HG03457 (cell line): ENCODE results near the gene CELF4.

ENCODE experiments used
- ATAC-seq: cut with Tn5 transposase; IDR thresholded peaks from one replicate; pipeline ENCODE4 v1.9.1; 2021; ENCODE audit warnings: moderate number of reproducible peaks; ENCODE audit not compliant: unreplicated experiment

Gene CELF4

DNA sequence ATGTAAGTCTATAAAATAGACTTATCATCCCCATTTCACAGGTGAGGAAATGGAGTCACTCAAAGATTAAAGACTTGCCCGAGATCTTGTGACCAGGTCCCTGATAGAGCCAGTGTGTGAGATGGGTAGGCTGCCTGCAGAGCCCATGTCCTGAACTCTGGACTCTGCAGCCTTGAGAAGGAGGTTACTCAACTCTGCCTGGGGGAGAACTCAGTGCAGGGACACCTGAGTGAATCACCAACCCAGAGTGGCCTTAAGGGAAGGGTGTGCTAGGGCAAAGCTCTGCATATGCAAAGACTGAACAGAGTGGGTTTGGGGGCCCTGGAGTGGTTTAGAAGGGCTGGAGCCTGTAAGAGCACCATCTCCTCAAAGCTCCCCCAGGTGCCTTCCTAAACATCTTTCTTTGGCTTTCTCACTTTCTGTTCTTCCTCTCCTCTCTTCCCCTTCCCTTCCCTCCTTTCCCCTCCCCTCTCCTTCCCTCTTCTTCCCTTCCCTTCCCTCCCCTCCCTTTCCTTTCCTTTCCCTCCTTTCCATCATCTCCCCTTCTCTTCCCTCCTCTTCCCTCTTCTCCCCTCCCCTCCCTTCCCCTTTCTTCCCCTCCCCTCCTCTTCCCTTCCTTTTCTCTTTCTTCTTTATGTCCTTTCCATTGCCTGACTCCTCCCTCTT lies 67.6 kb downstream of the CELF4 start:
- no peak for ATAC-seq

DNA sequence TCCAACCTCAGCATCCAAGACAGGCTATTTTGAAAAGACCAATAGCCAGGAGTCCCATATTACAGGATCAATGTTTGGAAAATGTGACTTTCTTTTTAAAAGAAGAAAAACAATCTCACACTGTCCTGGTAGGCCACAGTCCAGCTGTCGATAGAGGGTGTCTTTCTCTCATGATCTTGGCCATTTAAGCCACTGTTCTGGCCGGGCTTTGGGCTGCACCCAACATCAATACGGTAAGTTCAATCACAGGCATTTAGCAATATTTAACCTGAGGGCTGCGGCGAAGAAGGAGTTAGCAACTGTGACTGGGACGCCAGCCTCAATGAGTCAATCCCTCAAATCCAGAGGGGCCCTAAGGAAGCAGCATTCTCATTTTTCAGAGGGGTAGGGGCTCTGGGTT lies 69.0 kb downstream of the CELF4 start:
- ATAC-seq = no peak

- no peak for ATAC-seq
These were observed 70.2 kb downstream of the CELF4 start for GRCh38 chr18:37495354-37495753.

DNA sequence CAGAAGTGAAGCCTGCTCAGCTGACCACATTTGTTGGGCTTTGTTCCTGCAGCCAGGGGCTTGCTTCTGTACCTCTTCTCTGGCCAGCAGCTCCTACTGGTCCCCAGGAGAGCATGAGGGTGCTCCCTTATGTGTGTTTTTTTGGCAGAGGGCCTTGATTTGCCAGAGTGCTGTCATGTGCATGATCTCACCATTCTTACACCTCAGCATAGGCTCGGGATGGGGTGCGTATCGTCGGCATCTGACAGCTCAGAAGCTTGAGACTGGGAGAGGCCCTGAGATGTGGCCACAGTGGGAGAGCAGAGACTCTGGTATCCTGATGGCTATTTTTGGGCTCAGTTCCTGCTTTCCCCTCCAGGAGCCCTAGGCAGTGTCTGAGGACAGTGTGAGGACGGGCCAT lies 71.2 kb downstream of the CELF4 start:
- no peak for ATAC-seq

DNA sequence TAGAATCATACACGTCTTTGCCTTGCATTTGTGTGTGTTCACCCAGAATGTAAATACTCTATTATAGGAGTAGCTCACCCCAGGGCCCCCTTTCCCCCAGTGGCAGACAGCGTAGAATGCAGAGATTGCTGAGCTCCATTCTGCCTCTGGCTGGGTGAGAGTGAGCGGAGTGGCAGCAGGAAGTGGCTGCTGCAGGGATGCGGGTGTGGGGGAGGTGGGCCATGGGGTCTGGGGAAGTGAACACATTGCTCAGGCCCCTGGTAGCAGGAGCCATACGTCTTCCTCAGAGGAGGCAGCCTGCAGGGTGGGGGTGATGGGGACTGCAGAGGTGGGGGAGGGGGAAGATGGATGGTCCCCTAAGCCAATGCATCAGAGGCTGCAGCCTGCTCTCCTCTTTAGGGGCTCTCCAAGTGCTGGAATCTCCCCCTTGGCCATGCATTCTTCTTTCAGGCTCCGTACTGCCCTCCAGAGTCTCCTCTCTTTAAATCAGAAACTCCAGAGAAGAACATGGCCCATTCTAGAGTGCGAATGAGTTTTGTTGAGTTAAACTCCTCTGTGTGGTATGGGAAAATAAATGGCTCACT lies 72.2 kb downstream of the CELF4 start:
- ATAC-seq = no peak

DNA sequence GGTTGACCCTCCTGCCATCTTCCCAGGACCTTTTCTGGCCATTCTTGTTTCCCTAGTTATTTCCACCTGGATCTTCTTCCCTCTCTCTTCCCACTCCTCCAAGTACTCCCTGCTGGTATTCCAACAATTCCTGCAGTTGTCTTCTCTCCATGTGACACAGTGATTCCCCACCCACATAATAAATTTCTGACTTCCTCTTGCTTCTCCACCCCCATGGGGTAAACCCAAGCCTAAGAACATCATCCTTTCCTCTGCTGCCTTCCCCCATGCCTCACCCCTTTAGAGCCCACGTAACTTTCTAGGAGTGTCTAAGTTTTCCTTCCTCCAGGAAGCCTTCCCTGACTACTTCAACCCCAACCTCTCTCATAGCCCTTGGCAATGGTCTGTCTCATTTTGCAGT lies 72.6 kb downstream of the CELF4 start:
- no peak for ATAC-seq

DNA sequence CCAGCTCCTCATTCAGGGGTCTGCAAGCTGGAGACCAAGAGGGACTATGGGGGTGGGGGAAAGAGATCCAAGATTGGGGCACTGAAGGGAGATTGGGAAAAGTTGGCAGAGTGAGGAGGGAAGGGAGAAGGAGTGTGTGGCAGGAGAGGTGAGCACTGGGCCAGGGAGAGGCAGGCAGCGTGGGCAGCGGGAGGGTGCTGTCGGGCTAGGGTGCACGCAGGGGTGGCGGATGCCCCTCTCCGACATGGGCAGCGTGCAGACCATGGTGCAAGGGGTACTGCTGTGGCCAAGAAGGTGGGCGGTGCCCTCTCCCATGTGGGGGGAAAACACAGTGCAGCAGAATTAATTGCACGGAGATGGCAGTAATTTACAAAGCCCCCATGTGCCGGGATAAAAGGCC lies 74.1 kb downstream of the CELF4 start:
- no peak for ATAC-seq

DNA sequence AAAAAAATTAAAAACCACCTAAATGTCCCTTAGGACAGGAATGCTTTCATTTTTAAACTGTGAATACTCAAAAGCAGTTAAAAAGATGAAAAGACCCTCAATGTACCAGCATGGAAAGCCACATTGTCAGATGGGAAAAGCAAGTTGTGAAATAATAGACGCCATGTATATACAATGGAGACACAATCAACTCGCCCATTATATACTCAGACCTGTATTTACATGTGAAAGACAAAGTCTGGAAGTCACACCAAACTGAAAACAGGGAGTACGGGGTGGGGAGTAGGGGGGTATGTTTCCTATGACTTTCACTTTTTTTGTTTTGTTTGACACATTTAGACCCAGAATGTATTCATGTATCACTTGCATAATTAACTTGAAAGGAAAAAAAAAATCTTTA lies 75.6 kb downstream of the CELF4 start:
- ATAC-seq = no peak

- no peak for ATAC-seq
These were observed 76.6 kb downstream of the CELF4 start for GRCh38 chr18:37489011-37489410.

GRCh38 chr18:37487400-37487867 lies 78.2 kb downstream of the CELF4 start:
- ATAC-seq = no peak

DNA sequence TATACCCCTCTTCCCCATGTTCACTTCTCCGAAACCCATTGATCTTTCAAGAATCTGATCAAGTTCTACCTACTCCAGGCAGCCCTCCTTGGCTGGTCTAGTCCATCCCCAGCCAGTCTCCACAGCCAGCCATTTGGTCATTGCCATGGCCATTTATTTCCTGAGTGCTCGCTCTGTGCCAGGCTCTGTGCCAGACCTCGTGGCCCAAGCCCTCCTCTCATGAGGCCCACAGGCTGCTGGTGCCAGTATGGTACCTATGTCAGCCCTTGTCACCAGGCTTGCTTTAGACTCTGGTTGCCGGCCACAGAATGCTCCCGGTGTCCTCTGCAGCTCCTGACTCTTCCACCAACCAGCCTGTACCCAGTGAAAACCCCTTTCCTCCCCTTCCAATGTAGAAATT lies 78.8 kb downstream of the CELF4 start:
- ATAC-seq = no peak

DNA sequence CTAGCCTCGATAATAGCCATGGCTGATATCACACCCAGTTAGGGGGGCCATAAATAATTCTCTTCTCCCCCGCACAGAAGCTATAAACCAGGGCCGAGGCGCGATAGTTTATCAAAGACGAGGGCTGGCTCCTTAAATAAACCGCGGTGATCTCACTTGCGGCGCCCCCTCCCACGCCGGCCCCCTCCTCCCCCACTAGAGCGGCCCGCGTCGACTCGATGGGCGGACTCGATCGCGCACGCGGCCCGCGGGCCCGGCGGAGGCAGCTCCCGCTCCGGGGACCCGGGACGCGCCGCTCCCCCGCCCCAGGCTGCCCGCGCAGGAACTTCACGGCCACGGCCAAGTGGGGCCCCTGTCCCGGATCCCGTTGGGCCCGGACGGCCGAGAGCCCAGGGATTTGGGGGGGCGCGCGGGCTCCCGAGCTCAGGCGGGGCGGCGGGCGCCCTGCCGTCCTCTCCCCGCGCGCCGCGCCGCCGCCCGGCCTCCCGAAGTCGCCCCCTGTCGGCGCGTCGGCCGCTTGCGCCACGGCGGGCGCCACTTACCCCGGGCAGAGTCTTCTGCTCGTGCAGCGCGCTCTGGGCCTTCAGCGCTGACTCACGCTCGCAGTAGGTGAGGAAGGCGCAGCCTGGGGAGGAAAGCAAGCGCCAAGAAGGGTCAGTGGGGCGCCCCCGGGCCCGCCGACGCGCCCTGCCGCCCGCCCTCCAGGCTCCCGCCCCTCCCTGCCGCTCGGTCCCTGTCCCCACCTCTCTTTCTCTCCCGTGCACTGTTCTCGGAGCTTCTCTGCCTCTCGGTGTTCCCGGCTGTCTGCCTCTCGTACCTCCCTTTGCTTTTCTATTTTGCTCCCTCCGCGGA lies 80.4 kb downstream of the CELF4 start:
- no peak for ATAC-seq

DNA sequence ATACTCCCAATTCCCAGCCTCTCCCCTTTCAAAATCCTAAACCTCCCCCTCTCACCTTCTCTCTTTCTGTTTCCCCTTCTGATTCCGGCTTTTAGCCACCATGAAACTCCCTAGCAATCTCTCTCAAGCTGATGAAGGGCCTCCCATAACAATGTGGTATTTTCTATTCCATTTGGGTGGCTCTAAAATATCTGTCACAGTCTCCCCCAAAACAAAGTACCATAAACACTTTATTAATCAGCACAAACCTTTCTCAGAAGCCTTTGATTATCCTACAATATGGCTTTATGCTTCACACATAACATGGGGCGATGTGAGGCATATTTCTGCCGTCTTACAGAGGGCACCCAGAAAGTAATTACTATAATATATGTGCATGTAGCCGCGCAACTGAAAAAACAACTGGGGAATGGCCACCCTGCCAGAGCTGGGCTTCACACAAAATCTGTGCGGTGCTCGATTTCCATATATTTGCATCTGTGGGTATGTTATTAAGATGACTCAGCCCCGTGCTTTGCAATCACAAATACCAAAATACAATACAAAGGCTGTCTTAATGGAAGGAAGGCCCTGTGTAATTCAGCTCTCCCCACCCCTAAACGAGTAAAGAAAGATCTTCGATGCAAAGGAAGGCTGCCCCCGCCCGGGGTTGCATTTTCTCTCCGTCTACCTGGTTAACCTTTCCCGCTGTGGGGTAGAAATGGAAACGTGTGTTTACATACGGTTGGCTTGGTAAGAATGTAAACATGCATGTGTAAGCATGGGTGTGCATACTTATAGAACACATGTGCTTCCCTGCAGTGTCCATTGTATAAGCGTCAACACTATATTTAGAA lies 81.4 kb downstream of the CELF4 start:
- ATAC-seq = no peak

DNA sequence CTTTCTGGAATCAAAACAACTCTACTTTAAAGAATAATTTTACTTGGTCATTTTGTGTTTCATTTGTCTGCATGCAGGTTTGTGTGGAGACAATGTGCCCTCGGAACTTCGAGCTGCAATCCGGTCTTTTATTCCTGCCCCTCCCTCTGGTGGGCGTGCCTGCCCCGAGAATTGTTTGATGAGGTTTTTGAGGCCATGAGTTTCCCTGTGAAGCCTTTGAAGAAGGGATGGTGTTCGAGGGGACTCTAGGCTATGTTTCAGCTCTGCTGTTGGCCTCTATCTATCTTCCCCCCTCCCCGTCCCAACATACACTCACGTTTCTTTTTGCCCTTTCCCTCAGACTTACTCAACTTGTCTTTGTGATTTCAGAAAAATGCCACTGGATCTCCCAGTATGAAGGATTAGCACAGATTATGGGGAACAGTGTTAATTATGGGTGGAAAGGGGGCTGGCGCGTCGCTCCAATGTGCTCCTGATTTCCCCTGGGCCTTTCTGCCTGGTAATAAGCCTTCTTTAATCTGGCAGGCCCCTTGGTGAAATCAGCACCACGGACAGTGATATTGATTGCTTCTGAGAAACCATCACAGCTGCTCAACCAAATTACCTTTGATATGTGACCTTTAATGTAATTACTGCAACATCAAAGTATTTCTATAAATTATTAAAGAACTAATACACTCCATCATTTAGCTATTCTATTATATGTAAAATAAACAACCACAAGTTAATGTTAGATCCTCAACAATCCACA lies 82.2 kb downstream of the CELF4 start:
- no peak for ATAC-seq

GRCh38 chr18:37482433-37482832 lies 83.2 kb downstream of the CELF4 start:
- ATAC-seq = no peak

DNA sequence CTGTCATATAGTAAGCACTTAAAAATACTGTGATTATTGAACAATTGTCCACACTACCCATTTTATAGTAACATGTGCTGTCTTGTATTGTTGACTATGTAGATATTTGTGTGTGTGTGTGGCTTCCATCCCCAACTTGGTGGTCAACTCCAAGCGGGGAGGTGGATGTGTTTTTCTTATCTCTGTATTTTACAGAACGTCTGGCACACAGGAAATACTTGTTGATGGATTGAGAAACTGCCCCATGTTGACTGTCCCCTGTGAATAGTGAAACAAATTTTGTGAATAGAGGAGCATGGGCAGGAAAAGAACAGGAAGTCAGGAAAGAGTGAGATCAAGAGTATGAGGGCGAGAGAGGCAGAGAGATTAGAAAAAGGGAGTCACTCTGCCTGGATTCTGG lies 83.6 kb downstream of the CELF4 start:
- no peak for ATAC-seq

DNA sequence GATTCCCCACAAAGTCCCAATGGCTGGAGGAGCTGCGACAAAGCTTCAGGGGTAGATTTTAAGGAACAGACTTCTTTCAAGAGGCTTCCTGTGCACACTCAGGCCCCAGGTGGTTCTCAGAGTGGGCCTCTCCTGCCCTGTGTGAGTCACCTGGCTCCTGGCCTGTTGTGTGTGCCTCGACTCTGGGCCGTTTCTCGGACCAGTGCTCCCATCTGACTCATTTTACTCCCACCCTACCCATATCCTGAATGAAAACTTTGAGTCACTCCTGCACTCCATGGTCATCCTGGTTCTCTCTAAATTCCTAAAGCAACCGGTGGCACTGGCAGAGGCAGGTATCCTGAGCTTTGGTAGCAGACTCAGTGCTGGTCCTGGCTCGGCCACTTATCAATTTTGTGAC lies 84.1 kb downstream of the CELF4 start:
- ATAC-seq = no peak

GRCh38 chr18:37481072-37481471 lies 84.5 kb downstream of the CELF4 start:
- no peak for ATAC-seq

GRCh38 chr18:37476611-37477295 lies 88.8 kb downstream of the CELF4 start:
- ATAC-seq = no peak

GRCh38 chr18:37476182-37476581 lies 89.4 kb downstream of the CELF4 start:
- no peak for ATAC-seq
